HG02885 (cell line): ENCODE measurements around the gene RPL41.
A peak's percentile ranks its signal among the peaks of the same experiment; 100 is the strongest.

Source experiments
- ATAC-seq: cut with Tn5 transposase; IDR thresholded peaks from one replicate; pipeline ENCODE4 v1.9.1; 2021; ENCODE audit warnings: mild to moderate bottlenecking; ENCODE audit not compliant: unreplicated experiment, poor library complexity

RPL41 gene

GRCh38 chr12:56126732-56127239 lies 10.4 kb downstream of the RPL41 start:
- no peak for ATAC-seq

GRCh38 chr12:56127485-56127887 lies 11.1 kb downstream of the RPL41 start:
- no peak for ATAC-seq

- ATAC-seq: peak; percentile 90
Measured at GRCh38 chr12:56127888-56128669, 11.6 kb downstream of the RPL41 start, which contains the start of gene ESYT1. TSS of gene ESYT1 (plus strand) at chr12:56128267. CDS start at chr12:56128320, 53 bp downstream.

- ATAC-seq: no peak
Measured at GRCh38 chr12:56128670-56129205, 12.3 kb downstream of the RPL41 start.

- ATAC-seq: peak; percentile 36
Measured at GRCh38 chr12:56129206-56129941, 12.9 kb downstream of the RPL41 start.

- no peak for ATAC-seq
Measured at GRCh38 chr12:56129942-56130495, 13.6 kb downstream of the RPL41 start.

- no peak for ATAC-seq
Measured at GRCh38 chr12:56130876-56131275, 14.4 kb downstream of the RPL41 start.

GRCh38 chr12:56134897-56135296 lies 18.5 kb downstream of the RPL41 start:
- no peak for ATAC-seq

GRCh38 chr12:56137853-56138571 lies 21.6 kb downstream of the RPL41 start:
- ATAC-seq: no peak

GRCh38 chr12:56141946-56142784 lies 25.7 kb downstream of the RPL41 start:
- no peak for ATAC-seq

GRCh38 chr12:56143217-56143616 lies 26.8 kb downstream of the RPL41 start:
- ATAC-seq: no peak

- ATAC-seq: no peak
Measured at GRCh38 chr12:56143870-56144269, 27.4 kb downstream of the RPL41 start.

GRCh38 chr12:56145217-56145616 lies 28.8 kb downstream of the RPL41 start:
- no peak for ATAC-seq

- ATAC-seq: no peak
Measured at GRCh38 chr12:56146492-56147460, 30.3 kb downstream of the RPL41 start.

- no peak for ATAC-seq
Measured at GRCh38 chr12:56150563-56150962, 34.1 kb downstream of the RPL41 start.

- ATAC-seq: peak; percentile 62
Measured at GRCh38 chr12:56151672-56152131, 35.3 kb downstream of the RPL41 start.

GRCh38 chr12:56152132-56152755 lies 35.8 kb downstream of the RPL41 start, which contains the start of gene MYL6B:
TSS of gene MYL6B (plus strand) at chr12:56152587. CDS start at chr12:56153919, 1,332 bp downstream.
- ATAC-seq: peak; percentile 91
